ENCODE measurements around the gene PLXNB2.

GRCh38 chr22:50356186-50356585 is 48.7 kb upstream of the PLXNB2 start:
- TF ChIP-seq EZH2 (IDR thresholded peaks at IDR 0.05; ENCODE audit: insufficient read depth, poor library complexity, severe bottlenecking) (no peak), EZH2phosphoT487 (IDR thresholded peaks at IDR 0.05; ENCODE audit: insufficient read depth, low read depth) (no peak)
